H1 (cell line): ENCODE results near the gene TTC5. TPM values are rescaled to one million over a fixed set of nuclear protein-coding genes. Genes with fewer than 3 reads are reported as not detected.

Experiments
- CTCF ChIA-PET: fragments of 300-600 bp; sonication (Branson Sonifier 250); formaldehyde crosslinking; loops from one replicate; lab custom pipeline; 2021; ENCODE audit not compliant: partially characterized antibody; lab: Charles Lee
- POLR2A ChIA-PET: fragments of 300-600 bp; sonication (Branson Sonifier 250); formaldehyde crosslinking; loops from one replicate; lab custom pipeline; 2021; ENCODE audit warnings: inconsistent platforms; ENCODE audit not compliant: partially characterized antibody; lab: Charles Lee
- DNase-seq, 2 experiments: peaks; one replicate each; pipeline versions ENCODE4 v3.0.0 to v3.0.0-alpha.2; 2010 to 2022; ENCODE audit warnings: low spot score in 2 of 2, low read depth in 1 of 2, mixed read lengths in 1 of 2
- FAIRE-seq: peaks from 2 replicates; lab custom pipeline; 2011; peaks lifted over from hg19 to GRCh38; lab: Jason Lieb, UNC
- H2AFZ ChIP-seq: 2 replicates; pipeline ENCODE4 v1.8.1; 2012; ENCODE audit warnings: low read length, inconsistent platforms
- H2AK5ac ChIP-seq: 2 replicates; pipeline ENCODE4 v1.6.1; 2013; ENCODE audit warnings: low read depth, low read length
- H2BK120ac ChIP-seq: replicated peaks from 2 replicates; pipeline ENCODE3; 2013; ENCODE audit warnings: low read depth, low read length, inconsistent platforms
- H2BK12ac ChIP-seq: 2 replicates; pipeline ENCODE4 v1.6.1; 2013; ENCODE audit warnings: low read depth, low read length
- H2BK15ac ChIP-seq: 2 replicates; pipeline ENCODE4 v1.6.1; 2013; ENCODE audit warnings: low read length
- H2BK20ac ChIP-seq: 2 replicates; pipeline ENCODE4 v1.6.1; 2013; ENCODE audit warnings: low read length
- H2BK5ac ChIP-seq: 2 replicates; pipeline ENCODE4 v1.6.1; 2013; ENCODE audit warnings: low read depth, low read length
- H3K14ac ChIP-seq: 2 replicates; pipeline ENCODE4 v1.6.1; 2013; ENCODE audit warnings: inconsistent platforms; ENCODE audit not compliant: insufficient read length
- H3K18ac ChIP-seq: 2 replicates; pipeline ENCODE4 v1.6.1; 2013; ENCODE audit warnings: low read length; ENCODE audit errors: extremely low read depth
- H3K23ac ChIP-seq: 2 replicates; pipeline ENCODE4 v1.6.1; 2013; ENCODE audit warnings: inconsistent platforms; ENCODE audit not compliant: insufficient read length
- H3K23me2 ChIP-seq: 2 replicates; pipeline ENCODE4 v1.6.1; 2013; ENCODE audit warnings: low read depth, low read length
- H3K27ac ChIP-seq: 2 replicates; pipeline ENCODE4 v1.6.1; 2011; ENCODE audit warnings: low read depth, low read length, inconsistent platforms
- H3K27me3 ChIP-seq, 4 experiments: replicated peaks in 1 of 4; 1 replicate in 1 of 4; 2 replicates in 3 of 4; pipeline versions ENCODE4 v1.6.1 to v1.8.1; 2011 to 2013; ENCODE audit warnings: low read length in 3 of 4, mild to moderate bottlenecking in 3 of 4, inconsistent platforms in 2 of 4, mixed read lengths in 2 of 4, moderate library complexity in 1 of 4; ENCODE audit not compliant: control insufficient read depth in 3 of 4, insufficient read depth in 3 of 4; ENCODE audit errors: extremely low read depth in 1 of 4
- H3K36me3 ChIP-seq, 4 experiments: 2 replicates each; pipeline versions ENCODE4 v1.6.1 to v1.8.1; 2011 to 2013; ENCODE audit warnings: mild to moderate bottlenecking in 4 of 4, low read length in 3 of 4, moderate library complexity in 2 of 4, control low read depth in 1 of 4, inconsistent platforms in 1 of 4; ENCODE audit not compliant: insufficient read depth in 4 of 4, control insufficient read depth in 2 of 4
- H3K4ac ChIP-seq: replicated peaks from 2 replicates; pipeline ENCODE3; 2013; ENCODE audit warnings: low read length, low read depth, mixed read lengths, inconsistent platforms; ENCODE audit not compliant: insufficient read length
- H3K4me1 ChIP-seq, 4 experiments: replicated peaks in 1 of 4; 1 replicate in 1 of 4; 2 replicates in 3 of 4; pipeline versions ENCODE4 v1.6.1 to v1.8.1; 2011 to 2013; ENCODE audit warnings: low read length in 3 of 4, inconsistent platforms in 2 of 4, mixed read lengths in 1 of 4; ENCODE audit not compliant: insufficient read depth in 4 of 4, control insufficient read depth in 3 of 4
- H3K4me2 ChIP-seq, 2 experiments: 2 replicates each; pipeline versions ENCODE4 v1.6.1 to v1.8.1; 2011 to 2013; ENCODE audit warnings: low read depth in 2 of 2, low read length in 2 of 2, control low read depth in 1 of 2, inconsistent platforms in 1 of 2, mild to moderate bottlenecking in 1 of 2; ENCODE audit not compliant: insufficient read depth in 1 of 2
- H3K4me3 ChIP-seq, 4 experiments: fragments of 200-600, 300-600 bp in 1 of 4; sonication (generic), shearing (Covaris generic), sonication (Bioruptor Twin) in 1 of 4; 2 replicates each; pipeline versions ENCODE4 v1.5.1 to v1.8.1; 2011 to 2016; ENCODE audit warnings: low read length in 4 of 4, low read depth in 3 of 4, control low read depth in 2 of 4, inconsistent platforms in 2 of 4, mild to moderate bottlenecking in 2 of 4, mixed read lengths in 1 of 4, moderate library complexity in 1 of 4; ENCODE audit not compliant: insufficient read depth in 2 of 4; ENCODE audit errors: extremely low read depth in 1 of 4
- H3K56ac ChIP-seq: replicated peaks from 2 replicates; pipeline ENCODE3; 2013; ENCODE audit warnings: low read depth, mild to moderate bottlenecking, mixed read lengths, low read length, inconsistent platforms; ENCODE audit not compliant: insufficient read length
- H3K79me1 ChIP-seq: 2 replicates; pipeline ENCODE4 v1.6.1; 2013; ENCODE audit warnings: low read depth, low read length, control low read depth
- H3K79me2 ChIP-seq, 2 experiments: 2 replicates each; pipeline versions ENCODE4 v1.6.1 to v1.8.1; 2012 to 2013; ENCODE audit warnings: low read length in 2 of 2, mild to moderate bottlenecking in 2 of 2, inconsistent platforms in 1 of 2; ENCODE audit not compliant: insufficient read depth in 2 of 2, control insufficient read depth in 1 of 2
- H3K9ac ChIP-seq, 4 experiments: replicated peaks in 1 of 4; 1 replicate in 1 of 4; 2 replicates in 3 of 4; pipeline versions ENCODE4 v1.6.1 to v1.8.1; 2011 to 2013; ENCODE audit warnings: low read depth in 3 of 4, low read length in 3 of 4, control low read depth in 2 of 4, mild to moderate bottlenecking in 2 of 4, moderate library complexity in 2 of 4, inconsistent platforms in 1 of 4; ENCODE audit errors: extremely low read depth in 1 of 4
- H3K9me3 ChIP-seq, 2 experiments: 2 replicates each; pipeline versions ENCODE4 v1.6.1 to v1.8.1; 2012 to 2013; ENCODE audit warnings: mild to moderate bottlenecking in 2 of 2, moderate library complexity in 2 of 2, control low read depth in 1 of 2, inconsistent platforms in 1 of 2, low read depth in 1 of 2, low read length in 1 of 2, mixed read lengths in 1 of 2; ENCODE audit not compliant: insufficient read depth in 2 of 2
- H4K20me1 ChIP-seq, 2 experiments: replicated peaks in 1 of 2; 2 replicates each; pipeline versions ENCODE3 to v1.8.1; 2011 to 2013; ENCODE audit warnings: inconsistent platforms in 2 of 2, low read length in 2 of 2, mild to moderate bottlenecking in 1 of 2; ENCODE audit not compliant: insufficient read depth in 2 of 2, control insufficient read depth in 1 of 2
- H4K5ac ChIP-seq: 2 replicates; pipeline ENCODE4 v1.6.1; 2013; ENCODE audit warnings: low read length, low read depth, mixed read lengths, inconsistent platforms; ENCODE audit not compliant: insufficient read length
- H4K8ac ChIP-seq: 2 replicates; pipeline ENCODE4 v1.8.0; 2013; ENCODE audit warnings: mild to moderate bottlenecking, moderate library complexity, low read length, inconsistent platforms; ENCODE audit not compliant: insufficient read depth; ENCODE audit errors: extremely low read depth
- H4K91ac ChIP-seq: replicated peaks from 2 replicates; pipeline ENCODE3; 2013; ENCODE audit warnings: low read length, mixed read lengths, inconsistent platforms; ENCODE audit not compliant: insufficient read length
- BRCA1 ChIP-seq: IDR thresholded peaks from 2 replicates; pipeline ENCODE4 v1.6.1; 2012; ENCODE audit warnings: low read depth, low read length, improper control_type of control experiment
- CHD1 ChIP-seq: IDR thresholded peaks from 2 replicates; pipeline ENCODE4 v1.6.1; 2012; ENCODE audit warnings: low read depth, low read length, improper control_type of control experiment
- CTBP2 ChIP-seq: IDR thresholded peaks from 2 replicates; pipeline ENCODE4 v1.7.0; 2011; ENCODE audit warnings: borderline replicate concordance, mild to moderate bottlenecking, moderate library complexity, mixed read lengths, low read length; ENCODE audit not compliant: insufficient read depth, insufficient read length
- EGR1 ChIP-seq: IDR thresholded peaks from 2 replicates; pipeline ENCODE4 v1.6.1; 2011; ENCODE audit warnings: low read depth, low read length, borderline replicate concordance
- FOSL1 ChIP-seq: IDR thresholded peaks from 2 replicates; pipeline ENCODE4 v1.6.1; 2011; ENCODE audit warnings: mild to moderate bottlenecking, low read depth, low read length, moderate library complexity; ENCODE audit not compliant: insufficient read depth
- JUN ChIP-seq: IDR thresholded peaks from 2 replicates; pipeline ENCODE4 v1.6.1; 2011; ENCODE audit warnings: low read depth, mild to moderate bottlenecking, improper control_type of control experiment, low read length
- KDM5A ChIP-seq: fragments of 200-600 bp; IDR thresholded peaks from 2 replicates; pipeline ENCODE4 v1.7.1; 2012; ENCODE audit warnings: mild to moderate bottlenecking, low read length, inconsistent platforms, mixed read lengths
- POLR2A ChIP-seq, 2 experiments: IDR thresholded peaks; 1 replicate in 1 of 2; 2 replicates in 1 of 2; pipeline ENCODE4 v1.6.1; 2011; ENCODE audit warnings: low read depth in 2 of 2, low read length in 2 of 2, mild to moderate bottlenecking in 2 of 2; ENCODE audit errors: control extremely low read depth in 1 of 2
- POLR2AphosphoS5 ChIP-seq: IDR thresholded peaks from 2 replicates; pipeline ENCODE4 v1.6.1; 2011; ENCODE audit warnings: low read depth, low read length
- SAP30 ChIP-seq: fragments of 300-600 bp; sonication (generic); IDR thresholded peaks from 2 replicates; pipeline ENCODE4 v1.7.1; 2012; ENCODE audit warnings: low read length, moderate library complexity, mild to moderate bottlenecking, inconsistent platforms; ENCODE audit not compliant: insufficient read depth, insufficient replicate concordance
- SP1 ChIP-seq: IDR thresholded peaks from 2 replicates; pipeline ENCODE4 v1.6.1; 2011; ENCODE audit warnings: low read depth, low read length
- SP2 ChIP-seq: IDR thresholded peaks from 2 replicates; pipeline ENCODE4 v1.6.1; 2012; ENCODE audit warnings: mild to moderate bottlenecking, low read length, inconsistent platforms
- TEAD4 ChIP-seq: IDR thresholded peaks from 2 replicates; pipeline ENCODE4 v1.6.1; 2012; ENCODE audit warnings: low read depth, low read length, inconsistent platforms, mixed read lengths
- YY1 ChIP-seq: IDR thresholded peaks from 2 replicates; pipeline ENCODE4 v1.6.1; 2011; ENCODE audit warnings: low read depth, mild to moderate bottlenecking, low read length
- WGBS, 2 experiments: shearing (Covaris generic) in 1 of 2; methylation state at CpG; one replicate each; pipeline versions ENCODE4 v1.1.6 to v1.1.7; 2013 to 2015; ENCODE audit warnings: low lambda C conversion rate in 2 of 2, mixed read lengths in 2 of 2, inconsistent platforms in 1 of 2, low coverage in 1 of 2, missing lambda C conversion rate in 1 of 2; ENCODE audit not compliant: insufficient replicate concordance in 2 of 2, insufficient coverage in 1 of 2, insufficient read length in 1 of 2; ENCODE audit errors: extremely low coverage in 1 of 2, missing lambda C conversion rate in 1 of 2; 5-methylcytosine and 5-hydroxymethylcytosine counted together
- polyA plus RNA-seq, 7 experiments: library from polyadenylated mRNA; depleted of rRNA in 3 of 7; stranded (reverse) in 5 of 7; unstranded in 2 of 7; fragments of >200 nt in 5 of 7; fragments of 200-250 nt in 2 of 7; gene quantifications; 1 replicate in 5 of 7; 2 replicates in 1 of 7; 4 replicates in 1 of 7; pipeline versions ENCODE4 v1.2.1 to v1.2.3, GENCODE V29; 2011 to 2013; ENCODE audit warnings: missing spikeins in 2 of 7, mixed read lengths in 2 of 7
- total RNA-seq: library from RNA; stranded (reverse); fragmentation: NEBNext Ultra II Directional; extraction: Animal tissue kit (Norgen Biotek cat#: 25700); gene quantifications from 2 replicates; pipeline ENCODE4 v1.2.1, GENCODE V29; 2021

The TTC5 gene
- total and polyA plus RNA-seq, 2 of the 8 experiments (the other 6 are each of a cell fraction or from before 2014, with no cell fraction given) = 9.1 to 18.0 TPM

DNA sequence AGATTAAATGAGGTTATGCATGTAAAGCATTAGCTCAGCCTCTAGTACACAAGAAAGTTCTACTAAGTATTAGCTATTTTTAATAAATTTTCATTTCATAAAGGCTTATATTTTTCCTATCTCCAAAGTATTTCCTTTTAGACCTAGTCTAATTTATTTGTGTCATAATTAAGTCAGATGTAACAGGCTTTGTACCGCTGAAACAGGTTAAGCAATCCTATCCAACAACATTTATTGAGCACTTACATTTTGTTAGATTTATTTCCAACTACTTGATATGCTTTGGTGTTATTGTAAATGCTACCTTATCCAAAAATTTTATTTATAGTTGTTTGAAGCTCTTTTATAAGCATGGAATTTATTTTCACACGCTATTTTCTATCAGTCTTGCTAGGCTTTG, 35.9 kb upstream of the TTC5 start:
- Histone ChIP-seq H3K4ac (no peak overlapping the region), H2AFZ (no peak overlapping the region), H2BK5ac (no peak overlapping the region), H3K36me3 (peaks cover 7 to 11% (median 8%) of the 10 kb centered on the region in 4 experiments; a peak in 7 of 8 replicates), H3K9me3 (no peaks in the 10 kb centered on the region), H3K56ac (no peak overlapping the region), H2BK120ac (no peak overlapping the region), H3K23ac (no peak overlapping the region), H4K91ac (no peak overlapping the region), H2BK15ac (no peak overlapping the region), H2AK5ac (no peak overlapping the region), H3K4me2 (peak overlapping the region; percentile 58 to 62; a peak in 3 of 4 replicates), H4K5ac (no peak overlapping the region), H3K79me2 (peaks cover 0 to 15% of the 10 kb centered on the region in 2 experiments; a peak in 2 of 4 replicates), H3K4me3 (peak overlapping the region; percentile 77 to 97 (median 88); a peak in 7 of 8 replicates), H2BK20ac (no peak overlapping the region), H3K4me1 (no peaks in the 10 kb centered on the region; a peak in 1 of 7 replicates), H3K14ac (no peak overlapping the region), H3K18ac (no peak overlapping the region), H3K79me1 (no peaks in the 10 kb centered on the region), H3K27me3 (no peaks in the 10 kb centered on the region), H4K8ac (no peak overlapping the region), H4K20me1 (no peaks in the 10 kb centered on the region), H3K23me2 (peaks cover 2% of the 10 kb centered on the region; the same call in 1 of the 2 replicates), H3K9ac (no peak overlapping the region), H3K27ac (no peak overlapping the region), H2BK12ac (no peak overlapping the region)
- DNase-seq = no peak
- ChIA-PET POLR2A (interaction anchor here (0.7 to 8.3 kb wide), 12 partner anchors 12 to 227 kb away, joined by 3 to 215 read pairs (median 8); partner anchors contain the start of genes APEX1, CCNB1IP1, OSGEP and PIP4P1), CTCF (interaction anchor here (0.6 to 1.6 kb wide), 4 partner anchors 12 to 568 kb away, joined by 3 to 6 read pairs (median 3); no protein-coding TSS in a partner anchor)
- FAIRE-seq = no peak
- WGBS, 2 experiments = 54% methylated on average over 2 of the region's 2 CpGs; no CpG with 5 or more reads in 1 of the 2 experiments
- TF ChIP-seq JUN (no peak), SP2 (no peak), EGR1 (no peak), BRCA1 (no peak), KDM5A (no peak), SP1 (no peak), SAP30 (no peak), CTBP2 (no peak), POLR2AphosphoS5 (no peak), TEAD4 (no peak), CHD1 (no peak), YY1 (no peak), POLR2A (IDR thresholded peaks at IDR 0.05; ENCODE audit: control extremely low read depth in 1 of 2, low read depth in 2 of 2, low read length in 2 of 2) (no peak), FOSL1 (no peak)
